A673 (cell line): ENCODE results near the gene GALNT16. TPM values are rescaled to one million over a fixed set of nuclear protein-coding genes. Genes with fewer than 3 reads are reported as not detected.

Experiments
- BruUV-seq: library from RNA; stranded (reverse); fragments of 400-500 nt; replicated peaks from 2 replicates; lab custom pipeline; 2021; lab: Mats Ljungman, UMichigan
- CTCF ChIA-PET: fragments of 300-600 bp; sonication (Branson Sonifier 250); formaldehyde crosslinking; loops from one replicate; lab custom pipeline; 2022; ENCODE audit warnings: antibody characterized with exemption; lab: Charles Lee
- POLR2A ChIA-PET: fragments of 300-600 bp; sonication (Branson Sonifier 250); formaldehyde crosslinking; loops from one replicate; lab custom pipeline; 2022; ENCODE audit warnings: antibody characterized with exemption; ENCODE audit not compliant: low non-redundant PET; lab: Charles Lee
- DNase-seq: peaks from one replicate; pipeline ENCODE4 v3.0.0-alpha.2; 2015; ENCODE audit warnings: low spot score
- H3K27ac ChIP-seq: fragments of 200-600 bp; sonication (generic); 2 replicates; pipeline ENCODE4 v1.5.1; 2016; ENCODE audit warnings: mixed run types, low read depth, mild to moderate bottlenecking, mixed read lengths, antibody characterized with exemption, low read length; ENCODE audit not compliant: poor library complexity, severe bottlenecking
- H3K27me3 ChIP-seq: fragments of 200-600 bp; sonication (generic); replicated peaks from 2 replicates; pipeline ENCODE4 v1.6.1; 2017; ENCODE audit warnings: mixed run types, low read depth, mild to moderate bottlenecking, mixed read lengths, antibody characterized with exemption, low read length; ENCODE audit not compliant: insufficient read depth, poor library complexity
- H3K36me3 ChIP-seq: fragments of 200-600 bp; sonication (generic); 2 replicates; pipeline ENCODE4 v1.6.1; 2016; ENCODE audit warnings: mixed run types, mild to moderate bottlenecking, mixed read lengths, antibody characterized with exemption, low read length; ENCODE audit not compliant: insufficient read depth, poor library complexity, severe bottlenecking
- H3K4me1 ChIP-seq: fragments of 200-600 bp; sonication (generic); 2 replicates; pipeline ENCODE4 v1.6.1; 2017; ENCODE audit warnings: mixed run types, mild to moderate bottlenecking, mixed read lengths, antibody characterized with exemption, low read length; ENCODE audit not compliant: insufficient read depth, poor library complexity, severe bottlenecking
- H3K4me3 ChIP-seq: fragments of 200-600 bp; sonication (generic); 2 replicates; pipeline ENCODE4 v1.5.1; 2016; ENCODE audit warnings: low read depth, mixed run types, mild to moderate bottlenecking, mixed read lengths, low read length; ENCODE audit not compliant: poor library complexity, severe bottlenecking
- H3K9me3 ChIP-seq: fragments of 200-600 bp; sonication (generic); 2 replicates; pipeline ENCODE4 v1.6.1; 2016; ENCODE audit warnings: mixed run types, low read depth, mild to moderate bottlenecking, mixed read lengths, antibody characterized with exemption, low read length; ENCODE audit not compliant: poor library complexity, severe bottlenecking
- CTCF ChIP-seq: fragments of 300-800, 200-600 bp; sonication (generic); conservative IDR thresholded peaks from 2 replicates; pipeline ENCODE4 v1.5.1; 2017; ENCODE audit warnings: low read depth, mild to moderate bottlenecking, antibody characterized with exemption, low read length, moderate library complexity, mixed read lengths
- EZH2 ChIP-seq: fragments of 200-600 bp; sonication (generic); IDR thresholded peaks from 2 replicates; pipeline ENCODE4 v1.6.1; 2017; ENCODE audit warnings: borderline replicate concordance, low read depth, mild to moderate bottlenecking, mixed read lengths, antibody characterized with exemption, low read length; ENCODE audit not compliant: poor library complexity, severe bottlenecking
- intact Hi-C: fragments of 100-400 bp; cut with micrococcal nuclease; formaldehyde crosslinking; loops from one replicate; pipeline ENCODE4 v1.10.0; 2022; ENCODE audit not compliant: unreplicated experiment
- total RNA-seq: library from RNA; stranded (reverse); gene quantifications from 2 replicates; pipeline ENCODE4 v1.2.3, GENCODE V29; 2021

The GALNT16 gene
- total RNA-seq, 1 experiment from 2014 or later, result 0.32 TPM

- BruUV-seq, result no TSS peak
- TF ChIP-seq EZH2, result no peak
- TF ChIP-seq CTCF, result no peak
- no peaks in the 10 kb centered on the region for H3K36me3 ChIP-seq
- no peaks in the 10 kb centered on the region for H3K4me1 ChIP-seq
- H3K9me3 ChIP-seq, result no peaks in the 10 kb centered on the region
- POLR2A ChIA-PET, result no interaction called here
- intact Hi-C loops, result no loop called here
- CTCF ChIA-PET, result no interaction called here
- DNase-seq, result no peak
- no peak overlapping the region for H3K27ac ChIP-seq
- no peak overlapping the region for H3K4me3 ChIP-seq
- H3K27me3 ChIP-seq, result no peaks in the 10 kb centered on the region
Observed at GRCh38 chr14:69317780-69318179, 57.8 kb downstream of the GALNT16 start.

- BruUV-seq, result no TSS peak
- DNase-seq, result no peak
Observed at GRCh38 chr14:69318241-69318640, 58.3 kb downstream of the GALNT16 start.

GRCh38 chr14:69318901-69319475, 59.0 kb downstream of the GALNT16 start:
- Histone ChIP-seq H3K36me3 (no peaks in the 10 kb centered on the region), H3K27ac (no peak overlapping the region), H3K4me3 (no peak overlapping the region), H3K4me1 (no peaks in the 10 kb centered on the region), H3K9me3 (no peaks in the 10 kb centered on the region), H3K27me3 (no peaks in the 10 kb centered on the region)
- no peak for DNase-seq
- intact Hi-C loops, result no loop called here
- ChIA-PET CTCF (no interaction called here), POLR2A (no interaction called here)
- no TSS peak for BruUV-seq
- TF ChIP-seq CTCF, result no peak
- no peak for TF ChIP-seq EZH2

More at GRCh38 chr14:69318241-69318640, 58.3 kb downstream of the GALNT16 start:
- H3K4me3 ChIP-seq, result no peak overlapping the region
- no peak overlapping the region for H3K27ac ChIP-seq
- no peaks in the 10 kb centered on the region for H3K36me3 ChIP-seq
- no peaks in the 10 kb centered on the region for H3K9me3 ChIP-seq
- TF ChIP-seq EZH2 (no peak), CTCF (no peak)
- ChIA-PET CTCF (no interaction called here), POLR2A (no interaction called here)
- intact Hi-C loops, result no loop called here
- no peaks in the 10 kb centered on the region for H3K27me3 ChIP-seq
- no peaks in the 10 kb centered on the region for H3K4me1 ChIP-seq
